K562 (cell line): ENCODE measurements around the gene IDH2. TPM values are rescaled to one million over a fixed set of nuclear protein-coding genes. Genes with fewer than 3 reads are reported as not detected.
A peak's percentile ranks its signal among the peaks of the same experiment; 100 is the strongest.

ENCODE experiments used
- ASH1L ChIP-seq: fragments of 450-650 bp; IDR thresholded peaks from 2 replicates; pipeline ENCODE4 v1.6.1; 2018; ENCODE audit warnings: borderline replicate concordance, mild to moderate bottlenecking, low read depth; ENCODE audit not compliant: partially characterized antibody
- E2F8 ChIP-seq: fragments of 450-650 bp; IDR thresholded peaks from 2 replicates; pipeline ENCODE4 v1.7.1; 2018; ENCODE audit warnings: mild to moderate bottlenecking, low read depth; ENCODE audit not compliant: partially characterized antibody
- ELK3 ChIP-seq: fragments of 450-650 bp; formaldehyde crosslinking; IDR thresholded peaks from 2 replicates; pipeline ENCODE4 v1.4.0; 2020; ENCODE audit warnings: mild to moderate bottlenecking
- FOXA1 ChIP-seq: fragments of 450-650 bp; IDR thresholded peaks from 2 replicates; pipeline ENCODE4 v1.6.1; 2016; ENCODE audit warnings: mild to moderate bottlenecking, borderline replicate concordance
- HDAC3 ChIP-seq: fragments of 450-650 bp; IDR thresholded peaks from 2 replicates; pipeline ENCODE4 v1.6.1; 2018; ENCODE audit warnings: borderline replicate concordance, mild to moderate bottlenecking, moderate library complexity; ENCODE audit not compliant: partially characterized antibody
- PBX2 ChIP-seq, 2 experiments: IDR thresholded peaks in 1 of 2; conservative IDR thresholded peaks in 1 of 2; 2 replicates each; pipeline ENCODE4 v1.6.1; 2016; ENCODE audit warnings: low read depth in 2 of 2, mild to moderate bottlenecking in 1 of 2, missing compliant biosample characterization in 1 of 2, missing genetic modification characterization in 1 of 2, moderate library complexity in 1 of 2
- PHTF2 ChIP-seq: fragments of 250-450 bp; sonication (Bioruptor Pico); IDR thresholded peaks from 2 replicates; pipeline ENCODE4 v1.5.0; 2021; ENCODE audit warnings: mild to moderate bottlenecking
- RAD51 ChIP-seq: fragments of 450-650 bp; IDR thresholded peaks from 2 replicates; pipeline ENCODE4 v1.7.1; 2016; ENCODE audit warnings: low read depth, mild to moderate bottlenecking, borderline replicate concordance
- TAF1 ChIP-seq: IDR thresholded peaks from 2 replicates; pipeline ENCODE4 v1.6.1; 2011; ENCODE audit warnings: mild to moderate bottlenecking, low read length, moderate library complexity; ENCODE audit not compliant: insufficient read depth, control insufficient read depth, severe bottlenecking; ENCODE audit errors: extremely low read depth
- ZNF217 ChIP-seq: sonication (generic); formaldehyde crosslinking; IDR thresholded peaks from 2 replicates; pipeline ENCODE4 v1.8.0; 2022; ENCODE audit warnings: mild to moderate bottlenecking, missing genetic modification reagents
- polyA plus RNA-seq, 8 experiments: library from polyadenylated mRNA; depleted of rRNA in 4 of 8; stranded (reverse) in 5 of 8; unstranded in 3 of 8; fragments of >200 nt; fragmentation: Nextera tagmentation in 2 of 8; fragmentation: Illumina TruSeq in 1 of 8; extraction: Ambion mirVana in 2 of 8; extraction: Trizol in 1 of 8; gene quantifications; 2 replicates each; pipeline versions ENCODE4 v1.2.1 to v1.2.3, GENCODE V29; 2011 to 2014; ENCODE audit warnings: inconsistent platforms in 1 of 8, missing spikeins in 1 of 8
- total RNA-seq, 7 experiments: library from RNA; depleted of rRNA in 6 of 7; stranded (reverse); fragments of >200 nt in 6 of 7; fragmentation: Illumina TruSeq in 2 of 7; extraction: Trizol in 2 of 7; gene quantifications; 2 replicates each; pipeline versions ENCODE4 v1.2.1 to v1.2.3, GENCODE V29; 2011 to 2021; ENCODE audit warnings: low replicate concordance in 1 of 7
- TF ChIP-seq, protein P1 (sequence below): fragments of 250-450 bp; sonication (Bioruptor Pico); IDR thresholded peaks from 2 replicates; pipeline ENCODE4 v1.8.0; 2022; ENCODE audit warnings: inconsistent platforms, mild to moderate bottlenecking, moderate library complexity, borderline replicate concordance
- TF ChIP-seq, protein P2 (sequence below), 2 experiments: fragments of 450-650 bp; IDR thresholded peaks; 2 replicates each; pipeline ENCODE4 v1.6.1; 2018; ENCODE audit warnings: mild to moderate bottlenecking in 2 of 2, low read depth in 1 of 2; ENCODE audit not compliant: partially characterized antibody in 2 of 2

IDH2 gene
- total and polyA plus RNA-seq, 9 of the 15 experiments (the other 6 are each of a cell fraction or from before 2014, with no cell fraction given) = 0.70 to 99.9 (median 59.2) TPM

DNA sequence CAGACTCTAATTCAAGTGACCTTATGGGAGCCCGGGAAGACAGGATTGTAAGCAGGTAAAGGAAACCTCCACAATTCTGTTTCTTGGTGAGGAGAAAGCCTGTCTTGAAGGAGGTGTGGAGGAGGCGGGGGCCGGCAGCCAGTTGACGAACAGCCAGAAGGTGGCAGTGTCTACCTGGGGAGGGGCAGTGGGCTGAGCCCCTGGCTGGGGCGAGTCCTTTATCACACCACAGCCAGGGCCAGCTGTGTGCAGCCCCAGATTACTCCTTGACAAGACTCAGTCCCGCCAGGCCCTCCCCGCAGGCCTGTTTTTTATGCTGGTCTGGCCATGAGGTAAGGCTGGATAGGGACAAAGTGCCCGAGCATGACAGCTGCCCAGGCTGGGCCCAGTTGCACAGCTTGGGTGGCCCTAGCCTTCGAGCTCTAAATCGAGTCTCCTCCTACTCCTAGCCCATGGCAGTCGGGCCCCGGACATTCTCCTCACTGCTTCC lies 40.9 kb upstream of the IDH2 start (continued):
- TF ChIP-seq, protein P1, sequence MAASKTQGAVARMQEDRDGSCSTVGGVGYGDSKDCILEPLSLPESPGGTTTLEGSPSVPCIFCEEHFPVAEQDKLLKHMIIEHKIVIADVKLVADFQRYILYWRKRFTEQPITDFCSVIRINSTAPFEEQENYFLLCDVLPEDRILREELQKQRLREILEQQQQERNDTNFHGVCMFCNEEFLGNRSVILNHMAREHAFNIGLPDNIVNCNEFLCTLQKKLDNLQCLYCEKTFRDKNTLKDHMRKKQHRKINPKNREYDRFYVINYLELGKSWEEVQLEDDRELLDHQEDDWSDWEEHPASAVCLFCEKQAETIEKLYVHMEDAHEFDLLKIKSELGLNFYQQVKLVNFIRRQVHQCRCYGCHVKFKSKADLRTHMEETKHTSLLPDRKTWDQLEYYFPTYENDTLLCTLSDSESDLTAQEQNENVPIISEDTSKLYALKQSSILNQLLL = no peak
- no peak for TF ChIP-seq PHTF2 (CRISPR knock-in tag)
- no peak for TF ChIP-seq FOXA1
- TF ChIP-seq ASH1L = no peak
- no peak for TF ChIP-seq ZNF217 (CRISPR knock-in tag)
- TF ChIP-seq RAD51 = no peak
- peak; percentile 68 for TF ChIP-seq HDAC3
- TF ChIP-seq E2F8 = peak; percentile 2
- peak; percentile 27 for TF ChIP-seq TAF1
- TF ChIP-seq, protein P2, sequence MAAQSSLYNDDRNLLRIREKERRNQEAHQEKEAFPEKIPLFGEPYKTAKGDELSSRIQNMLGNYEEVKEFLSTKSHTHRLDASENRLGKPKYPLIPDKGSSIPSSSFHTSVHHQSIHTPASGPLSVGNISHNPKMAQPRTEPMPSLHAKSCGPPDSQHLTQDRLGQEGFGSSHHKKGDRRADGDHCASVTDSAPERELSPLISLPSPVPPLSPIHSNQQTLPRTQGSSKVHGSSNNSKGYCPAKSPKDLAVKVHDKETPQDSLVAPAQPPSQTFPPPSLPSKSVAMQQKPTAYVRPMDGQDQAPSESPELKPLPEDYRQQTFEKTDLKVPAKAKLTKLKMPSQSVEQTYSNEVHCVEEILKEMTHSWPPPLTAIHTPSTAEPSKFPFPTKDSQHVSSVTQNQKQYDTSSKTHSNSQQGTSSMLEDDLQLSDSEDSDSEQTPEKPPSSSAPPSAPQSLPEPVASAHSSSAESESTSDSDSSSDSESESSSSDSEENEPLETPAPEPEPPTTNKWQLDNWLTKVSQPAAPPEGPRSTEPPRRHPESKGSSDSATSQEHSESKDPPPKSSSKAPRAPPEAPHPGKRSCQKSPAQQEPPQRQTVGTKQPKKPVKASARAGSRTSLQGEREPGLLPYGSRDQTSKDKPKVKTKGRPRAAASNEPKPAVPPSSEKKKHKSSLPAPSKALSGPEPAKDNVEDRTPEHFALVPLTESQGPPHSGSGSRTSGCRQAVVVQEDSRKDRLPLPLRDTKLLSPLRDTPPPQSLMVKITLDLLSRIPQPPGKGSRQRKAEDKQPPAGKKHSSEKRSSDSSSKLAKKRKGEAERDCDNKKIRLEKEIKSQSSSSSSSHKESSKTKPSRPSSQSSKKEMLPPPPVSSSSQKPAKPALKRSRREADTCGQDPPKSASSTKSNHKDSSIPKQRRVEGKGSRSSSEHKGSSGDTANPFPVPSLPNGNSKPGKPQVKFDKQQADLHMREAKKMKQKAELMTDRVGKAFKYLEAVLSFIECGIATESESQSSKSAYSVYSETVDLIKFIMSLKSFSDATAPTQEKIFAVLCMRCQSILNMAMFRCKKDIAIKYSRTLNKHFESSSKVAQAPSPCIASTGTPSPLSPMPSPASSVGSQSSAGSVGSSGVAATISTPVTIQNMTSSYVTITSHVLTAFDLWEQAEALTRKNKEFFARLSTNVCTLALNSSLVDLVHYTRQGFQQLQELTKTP (IDR thresholded peaks at IDR 0.05; ENCODE audit: low read depth in 1 of 2, partially characterized antibody in 2 of 2) = no peak
- TF ChIP-seq ELK3 = no peak
- TF ChIP-seq PBX2 (CRISPR knock-in tag; IDR thresholded peaks at IDR 0.05; ENCODE audit: low read depth) = no peak
- TF ChIP-seq PBX2 (tag; conservative IDR thresholded peaks at IDR 0.05; ENCODE audit: low read depth) = 0 out of 2 replicates have a peak, but pooled peaks have one; percentile 1
